HL-60 (cell line): ENCODE results near the gene ASGR1.

Source experiments
- DNase-seq, 2 experiments: peaks; one replicate each; pipeline ENCODE4 v3.0.0-alpha.2; 2010 to 2020; ENCODE audit warnings: low read depth in 1 of 2, low spot score in 1 of 2
- H3K27ac ChIP-seq: fragments of 250-450 bp; sonication (Bioruptor Pico); replicated peaks from 2 replicates; pipeline ENCODE4 v1.5.1; 2020; ENCODE audit warnings: mild to moderate bottlenecking, moderate library complexity
- H3K27me3 ChIP-seq: fragments of 250-450 bp; sonication (Bioruptor Pico); 2 replicates; pipeline ENCODE4 v1.5.1; 2021; ENCODE audit warnings: mild to moderate bottlenecking, moderate library complexity; ENCODE audit not compliant: insufficient read depth, poor library complexity, severe bottlenecking
- H3K4me3 ChIP-seq: replicated peaks from 2 replicates; pipeline ENCODE4 v1.5.1; 2011; ENCODE audit warnings: mild to moderate bottlenecking, control low read depth, low read length; ENCODE audit not compliant: insufficient read depth
- GABPA ChIP-seq: IDR thresholded peaks from 2 replicates; pipeline ENCODE4 v1.6.1; 2012; ENCODE audit warnings: low read depth
- POLR2AphosphoS5 ChIP-seq: IDR thresholded peaks from 2 replicates; pipeline ENCODE4 v1.6.1; 2012; ENCODE audit warnings: low read depth
- SPI1 ChIP-seq: IDR thresholded peaks from 2 replicates; pipeline ENCODE4 v1.6.1; 2012; ENCODE audit warnings: low read depth, mild to moderate bottlenecking, borderline replicate concordance
- TF ChIP-seq, protein P1 (sequence below): IDR thresholded peaks from one replicate; pipeline ENCODE4 v1.5.1; 2011; ENCODE audit warnings: low read length, control low read depth, inconsistent platforms; ENCODE audit not compliant: insufficient read depth
- TF ChIP-seq, protein P2 (sequence below): IDR thresholded peaks from 2 replicates; pipeline ENCODE4 v1.6.1; 2012; ENCODE audit warnings: low read depth; ENCODE audit not compliant: insufficient replicate concordance

Gene ASGR1

DNA sequence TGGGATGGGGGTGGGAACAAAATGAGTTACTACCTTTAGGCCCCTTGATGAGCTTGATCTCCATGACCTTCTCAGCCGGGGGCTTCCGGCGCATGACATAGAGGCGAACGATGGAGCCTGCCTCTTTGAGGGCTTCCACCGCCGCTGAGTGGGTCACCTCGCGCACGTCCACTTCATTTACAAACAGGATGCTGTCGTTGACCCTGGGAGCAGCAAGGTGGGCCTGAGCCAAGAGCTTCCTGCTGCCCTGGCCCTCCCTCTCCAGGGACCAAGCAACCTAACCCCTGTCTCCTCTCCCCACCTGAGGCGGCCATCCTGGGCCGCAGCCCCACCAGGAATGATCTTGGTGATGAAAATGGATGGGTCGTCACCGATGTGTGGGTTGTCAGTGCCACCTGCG is 24.2 kb upstream of the ASGR1 start:
- H3K27me3 ChIP-seq: no peaks in the 10 kb centered on the region
- H3K4me3 ChIP-seq: no peak overlapping the region
- TF ChIP-seq, protein P1, sequence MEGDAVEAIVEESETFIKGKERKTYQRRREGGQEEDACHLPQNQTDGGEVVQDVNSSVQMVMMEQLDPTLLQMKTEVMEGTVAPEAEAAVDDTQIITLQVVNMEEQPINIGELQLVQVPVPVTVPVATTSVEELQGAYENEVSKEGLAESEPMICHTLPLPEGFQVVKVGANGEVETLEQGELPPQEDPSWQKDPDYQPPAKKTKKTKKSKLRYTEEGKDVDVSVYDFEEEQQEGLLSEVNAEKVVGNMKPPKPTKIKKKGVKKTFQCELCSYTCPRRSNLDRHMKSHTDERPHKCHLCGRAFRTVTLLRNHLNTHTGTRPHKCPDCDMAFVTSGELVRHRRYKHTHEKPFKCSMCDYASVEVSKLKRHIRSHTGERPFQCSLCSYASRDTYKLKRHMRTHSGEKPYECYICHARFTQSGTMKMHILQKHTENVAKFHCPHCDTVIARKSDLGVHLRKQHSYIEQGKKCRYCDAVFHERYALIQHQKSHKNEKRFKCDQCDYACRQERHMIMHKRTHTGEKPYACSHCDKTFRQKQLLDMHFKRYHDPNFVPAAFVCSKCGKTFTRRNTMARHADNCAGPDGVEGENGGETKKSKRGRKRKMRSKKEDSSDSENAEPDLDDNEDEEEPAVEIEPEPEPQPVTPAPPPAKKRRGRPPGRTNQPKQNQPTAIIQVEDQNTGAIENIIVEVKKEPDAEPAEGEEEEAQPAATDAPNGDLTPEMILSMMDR: no peak
- TF ChIP-seq SPI1 (no peak), POLR2AphosphoS5 (no peak), GABPA (no peak)
- TF ChIP-seq, protein P2, sequence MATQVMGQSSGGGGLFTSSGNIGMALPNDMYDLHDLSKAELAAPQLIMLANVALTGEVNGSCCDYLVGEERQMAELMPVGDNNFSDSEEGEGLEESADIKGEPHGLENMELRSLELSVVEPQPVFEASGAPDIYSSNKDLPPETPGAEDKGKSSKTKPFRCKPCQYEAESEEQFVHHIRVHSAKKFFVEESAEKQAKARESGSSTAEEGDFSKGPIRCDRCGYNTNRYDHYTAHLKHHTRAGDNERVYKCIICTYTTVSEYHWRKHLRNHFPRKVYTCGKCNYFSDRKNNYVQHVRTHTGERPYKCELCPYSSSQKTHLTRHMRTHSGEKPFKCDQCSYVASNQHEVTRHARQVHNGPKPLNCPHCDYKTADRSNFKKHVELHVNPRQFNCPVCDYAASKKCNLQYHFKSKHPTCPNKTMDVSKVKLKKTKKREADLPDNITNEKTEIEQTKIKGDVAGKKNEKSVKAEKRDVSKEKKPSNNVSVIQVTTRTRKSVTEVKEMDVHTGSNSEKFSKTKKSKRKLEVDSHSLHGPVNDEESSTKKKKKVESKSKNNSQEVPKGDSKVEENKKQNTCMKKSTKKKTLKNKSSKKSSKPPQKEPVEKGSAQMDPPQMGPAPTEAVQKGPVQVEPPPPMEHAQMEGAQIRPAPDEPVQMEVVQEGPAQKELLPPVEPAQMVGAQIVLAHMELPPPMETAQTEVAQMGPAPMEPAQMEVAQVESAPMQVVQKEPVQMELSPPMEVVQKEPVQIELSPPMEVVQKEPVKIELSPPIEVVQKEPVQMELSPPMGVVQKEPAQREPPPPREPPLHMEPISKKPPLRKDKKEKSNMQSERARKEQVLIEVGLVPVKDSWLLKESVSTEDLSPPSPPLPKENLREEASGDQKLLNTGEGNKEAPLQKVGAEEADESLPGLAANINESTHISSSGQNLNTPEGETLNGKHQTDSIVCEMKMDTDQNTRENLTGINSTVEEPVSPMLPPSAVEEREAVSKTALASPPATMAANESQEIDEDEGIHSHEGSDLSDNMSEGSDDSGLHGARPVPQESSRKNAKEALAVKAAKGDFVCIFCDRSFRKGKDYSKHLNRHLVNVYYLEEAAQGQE: no peak
- DNase-seq: no peak
- H3K27ac ChIP-seq: no peak overlapping the region

DNA sequence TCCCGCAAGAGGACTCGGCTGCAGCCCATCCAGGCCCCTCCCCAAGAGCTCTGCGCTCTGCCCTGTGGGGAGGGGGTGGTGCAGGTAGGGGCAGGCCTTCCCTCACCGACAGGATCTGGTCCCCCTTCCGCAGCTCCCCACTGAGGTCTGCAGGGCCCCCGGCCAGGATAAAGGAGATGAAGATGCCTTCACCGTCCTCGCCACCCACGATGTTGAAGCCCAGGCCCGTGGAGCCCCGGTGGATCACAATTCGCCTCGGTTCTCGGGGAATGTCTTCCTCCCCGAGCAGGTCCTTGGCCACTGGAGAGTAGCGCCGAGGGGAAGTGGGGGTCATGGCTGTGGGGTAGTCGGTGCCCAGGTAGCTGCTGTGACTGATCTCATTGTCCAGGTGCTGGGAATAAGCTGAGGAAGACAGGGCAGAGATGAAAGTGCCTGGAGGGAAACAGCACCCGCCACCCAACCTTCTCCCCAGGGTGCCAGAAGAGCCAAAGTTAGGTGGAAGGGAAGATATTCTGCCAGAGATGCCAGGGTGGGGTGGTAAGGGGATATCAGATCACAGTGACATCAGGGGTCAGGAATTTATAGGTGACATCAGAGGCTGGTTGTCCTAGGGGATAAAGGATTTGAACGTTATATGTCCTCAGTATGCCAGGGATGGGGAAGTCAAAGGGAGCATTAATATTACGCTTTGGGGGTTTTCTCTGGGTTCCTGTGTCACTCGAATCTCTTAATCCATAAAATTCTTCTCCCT is 17.7 kb upstream of the ASGR1 start:
- TF ChIP-seq GABPA: no peak
- TF ChIP-seq, protein P2: no peak
- TF ChIP-seq, protein P1: no peak
- TF ChIP-seq SPI1: no peak
- no peak for TF ChIP-seq POLR2AphosphoS5
- no peak overlapping the region for H3K27ac ChIP-seq
- H3K4me3 ChIP-seq: no peak overlapping the region
- no peaks in the 10 kb centered on the region for H3K27me3 ChIP-seq
- DNase-seq: no peak

DNA sequence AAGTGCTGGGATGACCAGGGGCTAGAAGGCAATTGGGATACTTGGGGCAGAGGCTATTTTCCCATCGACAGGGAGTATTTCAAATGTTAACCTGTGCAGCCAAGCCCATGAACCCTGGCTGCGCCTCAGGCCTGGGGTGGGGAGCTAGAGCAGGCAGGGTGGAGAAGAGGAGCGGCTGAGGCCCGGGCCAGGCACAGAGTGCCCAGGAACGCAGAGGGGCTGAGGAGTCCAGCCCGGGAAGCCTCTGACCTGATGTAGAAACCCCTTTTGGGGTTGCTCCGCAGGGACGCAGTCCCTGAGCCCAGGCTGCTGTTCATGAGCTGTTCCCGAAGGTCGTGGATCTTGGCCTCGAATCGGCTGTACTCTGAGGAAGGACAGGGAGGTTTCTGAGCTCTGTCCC is 16.8 kb upstream of the ASGR1 start:
- Histone ChIP-seq H3K27me3 (no peaks in the 10 kb centered on the region), H3K4me3 (no peak overlapping the region), H3K27ac (no peak overlapping the region)
- no peak for DNase-seq
- TF ChIP-seq SPI1 (no peak), GABPA (no peak), POLR2AphosphoS5 (no peak)
- TF ChIP-seq, protein P1: no peak
- TF ChIP-seq, protein P2: no peak
